ENCODE data around the gene KCTD15.

GRCh38 chr19:33778089-33778791 lies 18.4 kb upstream of the KCTD15 start:
- TF ChIP-seq CTCF (conservative IDR thresholded peaks at IDR 0.05; ENCODE audit: low read length) (peak; percentile 99), EZH2phosphoT487 (IDR thresholded peaks at IDR 0.05; ENCODE audit: borderline replicate concordance, low read depth, low read length) (no peak)
